IMR-90 (cell line): ENCODE measurements around the gene NTF3. TPM values are rescaled to one million over a fixed set of nuclear protein-coding genes. Genes with fewer than 3 reads are reported as not detected.
A peak's percentile ranks its signal among the peaks of the same experiment; 100 is the strongest.

Source experiments
- ATAC-seq: fragments of 200-7000 bp; cut with Tn5 transposase; 2 replicates; pipeline ENCODE4 v1.9.1; 2020; ENCODE audit warnings: low read depth, mild to moderate bottlenecking, moderate library complexity
- BruUV-seq: library from RNA; stranded (reverse); fragments of 400-500 nt; replicated peaks from 2 replicates; lab custom pipeline; 2021; lab: Mats Ljungman, UMichigan
- CTCF ChIA-PET: fragments of 300-600 bp; formaldehyde crosslinking; extraction: SDS; loops from one replicate; lab custom pipeline; 2021; ENCODE audit warnings: antibody characterized with exemption; lab: Yijun Ruan, JAX
- POLR2A ChIA-PET: fragments of 300-600 bp; sonication (Branson Sonifier 250); formaldehyde crosslinking; loops from one replicate; lab custom pipeline; 2022; ENCODE audit warnings: antibody characterized with exemption; ENCODE audit not compliant: unreplicated experiment; lab: Charles Lee
- DNase-seq: peaks from one replicate; pipeline ENCODE4 v3.0.0; 2013
- H2AFZ ChIP-seq: replicated peaks from 2 replicates; pipeline ENCODE3; 2013; ENCODE audit warnings: low read length, mild to moderate bottlenecking; ENCODE audit not compliant: poor library complexity
- H2AK5ac ChIP-seq: 2 replicates; pipeline ENCODE4 v1.6.1; 2013; ENCODE audit warnings: low read depth, low read length, inconsistent platforms
- H2AK9ac ChIP-seq: replicated peaks from 2 replicates; pipeline ENCODE3; 2013; ENCODE audit warnings: mild to moderate bottlenecking, low read depth, low read length, moderate library complexity; ENCODE audit not compliant: poor library complexity
- H2BK120ac ChIP-seq: 2 replicates; pipeline ENCODE4 v1.6.1; 2013; ENCODE audit warnings: low read depth, low read length, inconsistent platforms
- H2BK15ac ChIP-seq: 3 replicates; pipeline ENCODE4 v1.6.1; 2013; ENCODE audit warnings: low read depth, low read length, inconsistent platforms
- H2BK20ac ChIP-seq: 2 replicates; pipeline ENCODE4 v1.6.1; 2013; ENCODE audit warnings: low read depth, mild to moderate bottlenecking, inconsistent platforms, low read length, moderate library complexity
- H2BK5ac ChIP-seq: 2 replicates; pipeline ENCODE4 v1.6.1; 2013; ENCODE audit warnings: mild to moderate bottlenecking, low read depth, low read length, inconsistent platforms; ENCODE audit not compliant: poor library complexity, severe bottlenecking
- H3K14ac ChIP-seq: replicated peaks from 2 replicates; pipeline ENCODE4 v1.6.1; 2013; ENCODE audit warnings: low read depth, low read length, inconsistent platforms
- H3K18ac ChIP-seq: 2 replicates; pipeline ENCODE4 v1.6.1; 2013; ENCODE audit warnings: low read depth, low read length, control low read depth
- H3K23ac ChIP-seq: 2 replicates; pipeline ENCODE4 v1.6.1; 2013; ENCODE audit warnings: low read depth, low read length, inconsistent platforms
- H3K27ac ChIP-seq: 2 replicates; pipeline ENCODE4 v1.5.1; 2013; ENCODE audit warnings: mild to moderate bottlenecking, control low read depth, low read length; ENCODE audit not compliant: insufficient read depth
- H3K27me3 ChIP-seq: 2 replicates; pipeline ENCODE4 v1.6.1; 2013; ENCODE audit warnings: low read length; ENCODE audit not compliant: control insufficient read depth, insufficient read depth
- H3K36me3 ChIP-seq: 2 replicates; pipeline ENCODE4 v1.6.1; 2013; ENCODE audit warnings: low read length, mixed read lengths; ENCODE audit not compliant: control insufficient read depth, insufficient read depth
- H3K4ac ChIP-seq: 2 replicates; pipeline ENCODE4 v1.6.1; 2013; ENCODE audit warnings: low read depth, low read length, inconsistent platforms
- H3K4me1 ChIP-seq: 2 replicates; pipeline ENCODE4 v1.6.1; 2013; ENCODE audit warnings: low read length, mixed read lengths; ENCODE audit not compliant: control insufficient read depth, insufficient read depth
- H3K4me2 ChIP-seq: 2 replicates; pipeline ENCODE4 v1.6.1; 2013; ENCODE audit warnings: low read depth, mild to moderate bottlenecking, control low read depth, low read length, moderate library complexity
- H3K4me3 ChIP-seq: 2 replicates; pipeline ENCODE4 v1.5.1; 2013; ENCODE audit warnings: low read depth, mild to moderate bottlenecking, control low read depth, low read length, moderate library complexity; ENCODE audit not compliant: insufficient read depth
- H3K56ac ChIP-seq: 2 replicates; pipeline ENCODE4 v1.6.1; 2013; ENCODE audit warnings: low read length, inconsistent platforms; ENCODE audit not compliant: insufficient read depth; ENCODE audit errors: extremely low read depth
- H3K79me1 ChIP-seq, 2 experiments: 2 replicates each; pipeline ENCODE4 v1.6.1; 2013; ENCODE audit warnings: low read length in 2 of 2, inconsistent platforms in 1 of 2, low read depth in 1 of 2
- H3K9ac ChIP-seq: 2 replicates; pipeline ENCODE4 v1.6.1; 2013; ENCODE audit warnings: low read depth, low read length, control low read depth
- H3K9me1 ChIP-seq: 2 replicates; pipeline ENCODE4 v1.6.1; 2013; ENCODE audit warnings: low read length, inconsistent platforms; ENCODE audit not compliant: insufficient read depth
- H3K9me3 ChIP-seq: 2 replicates; pipeline ENCODE4 v1.6.1; 2013; ENCODE audit warnings: low read length; ENCODE audit not compliant: control insufficient read depth, insufficient read depth
- H4K20me1 ChIP-seq: 2 replicates; pipeline ENCODE4 v1.6.1; 2013; ENCODE audit warnings: low read length, inconsistent platforms; ENCODE audit not compliant: insufficient read depth
- H4K5ac ChIP-seq: 2 replicates; pipeline ENCODE4 v1.6.1; 2013; ENCODE audit warnings: mild to moderate bottlenecking, low read depth, low read length, control low read depth
- H4K8ac ChIP-seq, 2 experiments: 2 replicates each; pipeline ENCODE4 v1.6.1; 2013; ENCODE audit warnings: low read depth in 2 of 2, low read length in 2 of 2, control low read depth in 1 of 2, inconsistent platforms in 1 of 2
- H4K91ac ChIP-seq: 2 replicates; pipeline ENCODE4 v1.6.1; 2013; ENCODE audit warnings: low read depth, low read length, inconsistent platforms; ENCODE audit not compliant: insufficient read depth
- ELK1 ChIP-seq: fragments of 150-350 bp; IDR thresholded peaks from 2 replicates; pipeline ENCODE4 v1.6.1; 2016; ENCODE audit warnings: low read depth, mild to moderate bottlenecking, low read length, moderate library complexity, borderline replicate concordance
- FOS ChIP-seq: fragments of 150-350 bp; IDR thresholded peaks from 2 replicates; pipeline ENCODE4 v1.6.1; 2016; ENCODE audit warnings: low read depth, low read length
- MAZ ChIP-seq: IDR thresholded peaks from 2 replicates; pipeline ENCODE4 v1.6.1; 2012; ENCODE audit warnings: low read depth, mild to moderate bottlenecking, low read length, improper control_type of control experiment, moderate library complexity, borderline replicate concordance
- MXI1 ChIP-seq: IDR thresholded peaks from 2 replicates; pipeline ENCODE4 v1.6.1; 2012; ENCODE audit warnings: low read depth, mild to moderate bottlenecking, low read length, moderate library complexity, borderline replicate concordance
- RAD21 ChIP-seq: IDR thresholded peaks from 2 replicates; pipeline ENCODE4 v1.6.1; 2012; ENCODE audit warnings: low read length, improper control_type of control experiment
- WGBS, 2 experiments: methylation state at CpG; one replicate each; pipeline versions ENCODE4 v1.1.5 to v1.1.7; 2013; ENCODE audit warnings: missing lambda C conversion rate in 2 of 2; ENCODE audit not compliant: insufficient read length in 1 of 2; ENCODE audit errors: extremely low coverage in 2 of 2; 5-methylcytosine and 5-hydroxymethylcytosine counted together
- dilution Hi-C: fragments of 300-500 bp; cut with HindIII; formaldehyde crosslinking; loops from one replicate; pipeline ENCODE4 v1.14.3; 2018; ENCODE audit warnings: low sequenced_read_pairs; ENCODE audit not compliant: unreplicated experiment
- in situ Hi-C: fragments of 300-500 bp; cut with MboI; formaldehyde crosslinking; loops from 3 replicates; pipeline ENCODE4 v1.14.3; 2019; ENCODE audit warnings: low sequenced_read_pairs, inconsistent platforms, mixed read lengths
- intact Hi-C: fragments of 100-400 bp; cut with micrococcal nuclease; formaldehyde crosslinking; loops from 2 replicates; pipeline ENCODE4 v1.10.0; 2022
- polyA plus RNA-seq, 3 experiments: library from polyadenylated mRNA; depleted of rRNA; stranded (reverse); fragments of >200 nt; gene quantifications; 2 replicates each; pipeline ENCODE4 v1.2.3, GENCODE V29; 2012; ENCODE audit warnings: low replicate concordance in 1 of 3
- total RNA-seq: library from RNA; depleted of rRNA; stranded (reverse); fragments of >200 nt; gene quantifications from 2 replicates; pipeline ENCODE4 v1.2.3, GENCODE V29; 2012

Gene NTF3
- total and polyA plus RNA-seq, 2 of the 4 experiments (the other 2 are of a cell fraction): 12.2 to 32.4 TPM

GRCh38 chr12:5516371-5517241 is 84.7 kb downstream of the NTF3 start:
- no peak overlapping the region for H4K91ac ChIP-seq
- no peaks in the 10 kb centered on the region for H3K4me1 ChIP-seq
- no peak overlapping the region for H2BK5ac ChIP-seq
- H3K9me3 ChIP-seq: no peaks in the 10 kb centered on the region
- no peak overlapping the region for H2AK5ac ChIP-seq
- H3K4ac ChIP-seq: no peak overlapping the region
- H2AK9ac ChIP-seq: no peak overlapping the region
- intact Hi-C loops (no loop called here), dilution Hi-C loops (no loop called here), in situ Hi-C loops (no loop called here)
- H3K4me2 ChIP-seq: no peak overlapping the region
- no peak overlapping the region for H4K5ac ChIP-seq
- 71% methylated on average over 1 of the region's 8 CpGs; no CpG with 5 or more reads in 1 of the 2 experiments for WGBS, 2 experiments
- ChIA-PET POLR2A (no interaction called here), CTCF (no interaction called here)
- H3K23ac ChIP-seq: 0 out of 2 replicates have a peak overlapping the region, but pooled peaks have one; percentile 24
- no peak for DNase-seq
- no peaks in the 10 kb centered on the region for H3K27me3 ChIP-seq
- H3K27ac ChIP-seq: no peak overlapping the region
- no peak for ATAC-seq
- H3K36me3 ChIP-seq: no peaks in the 10 kb centered on the region
- H3K79me1 ChIP-seq: no peaks in the 10 kb centered on the region
- no peaks in the 10 kb centered on the region for H3K9me1 ChIP-seq
- H3K56ac ChIP-seq: no peak overlapping the region
- no TSS peak for BruUV-seq
- no peak overlapping the region for H3K4me3 ChIP-seq
- no peak overlapping the region for H2BK120ac ChIP-seq
- H2AFZ ChIP-seq: no peak overlapping the region
- H4K20me1 ChIP-seq: no peaks in the 10 kb centered on the region
- no peak overlapping the region for H2BK20ac ChIP-seq
- no peak overlapping the region for H4K8ac ChIP-seq
- no peak overlapping the region for H3K9ac ChIP-seq
- no peak overlapping the region for H2BK15ac ChIP-seq
- TF ChIP-seq MAZ (no peak), ELK1 (no peak), RAD21 (no peak), FOS (no peak), MXI1 (no peak)
- no peak overlapping the region for H3K14ac ChIP-seq
- H3K18ac ChIP-seq: no peak overlapping the region
